ENCODE results near the gene CPPED1. TPM values are rescaled to one million over a fixed set of nuclear protein-coding genes. Genes with fewer than 3 reads are reported as not detected.
"Not testable (repeated sequence)": the region's sequence is repeated elsewhere in the genome, so short reads cannot be mapped to it uniquely, and the experiment has no call there.

CPPED1 gene
- total and polyA plus RNA-seq, 9 donors, result 4.3 to 9.1 (median 6.8) TPM

DNA sequence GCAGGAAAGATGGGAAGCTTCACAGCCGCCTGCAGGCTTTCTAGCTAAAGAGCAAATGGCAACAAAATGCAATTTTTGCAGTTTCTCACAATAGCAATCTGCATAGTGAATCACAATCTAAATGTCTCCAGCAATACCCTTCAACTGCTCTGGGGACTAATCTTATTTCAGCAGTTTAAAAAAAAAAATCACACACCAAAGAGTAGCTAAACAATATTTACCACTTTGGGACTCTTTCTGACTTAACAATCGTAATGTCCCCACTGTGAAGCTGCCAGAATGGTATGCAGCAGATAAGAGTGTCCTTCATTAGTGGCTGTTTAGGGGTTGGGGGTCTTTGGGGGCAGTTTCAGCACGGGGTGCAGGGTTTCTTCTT is 9.8 kb downstream of the CPPED1 start:
- no peak for DNase-seq
- no peaks in the 10 kb centered on the region for H3K36me3 ChIP-seq (ENCODE audit: control insufficient read depth, insufficient read depth, low read length)
- peaks cover 7% of the 10 kb centered on the region for H3K4me1 ChIP-seq (ENCODE audit: control insufficient read depth, insufficient read depth, low read length)
- WGBS (ENCODE audit: insufficient coverage), result 43% methylated on average over 1 of the region's 3 CpGs
- no peak overlapping the region for H3K4me3 ChIP-seq (ENCODE audit: low read length)
- H3K9me3 ChIP-seq (replicated peaks; ENCODE audit: control insufficient read depth, low read depth, low read length), result no peaks in the 10 kb centered on the region
- H3K27me3 ChIP-seq (ENCODE audit: control insufficient read depth, insufficient read depth, low read length), result no peaks in the 10 kb centered on the region
- H3K27ac ChIP-seq (ENCODE audit: low read length), result no peak overlapping the region

DNA sequence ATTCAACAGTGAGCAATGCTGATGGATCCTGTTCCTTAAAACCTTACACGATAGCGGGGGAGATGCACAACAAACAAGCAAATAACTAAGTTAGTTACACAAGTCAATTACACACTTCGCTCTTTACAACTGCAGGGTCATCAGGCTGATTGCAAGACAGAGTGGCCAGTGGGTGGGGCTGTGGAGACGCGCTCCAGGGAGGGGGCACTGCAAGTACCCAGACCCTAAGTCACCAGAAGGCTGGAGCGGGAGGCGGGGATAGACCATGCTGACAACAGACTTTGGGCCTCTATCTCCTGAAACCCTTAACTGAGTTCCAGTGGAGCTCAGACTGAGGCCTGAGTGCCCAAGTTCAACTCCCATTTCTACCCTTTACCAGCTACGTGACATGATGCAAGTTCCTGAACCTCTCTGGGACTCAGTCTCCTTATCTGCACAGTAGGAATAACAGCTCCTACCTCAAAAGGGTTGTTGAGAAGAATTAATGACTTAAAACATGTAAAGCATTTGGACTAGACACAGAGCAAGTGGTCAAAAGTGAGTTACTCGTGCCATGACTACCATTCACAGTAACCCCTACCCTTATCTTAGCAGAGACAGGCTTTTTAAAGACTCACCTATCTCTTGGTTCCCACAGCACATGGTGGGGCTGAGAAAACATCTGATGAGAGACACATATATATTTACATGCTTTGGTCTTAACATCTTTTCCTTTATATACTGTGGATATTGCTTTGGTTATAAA is 10.4 kb downstream of the CPPED1 start:
- peaks cover 7% of the 10 kb centered on the region for H3K4me1 ChIP-seq (ENCODE audit: control insufficient read depth, insufficient read depth, low read length)
- no peak for DNase-seq
- no peak overlapping the region for H3K4me3 ChIP-seq (ENCODE audit: low read length)
- 75% methylated on average over 2 of the region's 9 CpGs for WGBS (ENCODE audit: insufficient coverage)
- H3K27ac ChIP-seq (ENCODE audit: low read length), result no peak overlapping the region
- H3K9me3 ChIP-seq (replicated peaks; ENCODE audit: control insufficient read depth, low read depth, low read length), result no peaks in the 10 kb centered on the region
- no peaks in the 10 kb centered on the region for H3K36me3 ChIP-seq (ENCODE audit: control insufficient read depth, insufficient read depth, low read length)
- H3K27me3 ChIP-seq (ENCODE audit: control insufficient read depth, insufficient read depth, low read length), result no peaks in the 10 kb centered on the region

- not testable (repeated sequence) for H3K27ac ChIP-seq (ENCODE audit: low read length); H3K4me1 ChIP-seq (ENCODE audit: control insufficient read depth, insufficient read depth, low read length); H3K4me3 ChIP-seq (ENCODE audit: low read length); H3K36me3 ChIP-seq (ENCODE audit: control insufficient read depth, insufficient read depth, low read length); H3K9me3 ChIP-seq (replicated peaks; ENCODE audit: control insufficient read depth, low read depth, low read length); H3K27me3 ChIP-seq (ENCODE audit: control insufficient read depth, insufficient read depth, low read length); DNase-seq
- 98% methylated on average over 5 of the region's 5 CpGs for WGBS (ENCODE audit: insufficient coverage)
These were observed 11.2 kb downstream of the CPPED1 start for GRCh38 chr16:12792528-12792927.

DNA sequence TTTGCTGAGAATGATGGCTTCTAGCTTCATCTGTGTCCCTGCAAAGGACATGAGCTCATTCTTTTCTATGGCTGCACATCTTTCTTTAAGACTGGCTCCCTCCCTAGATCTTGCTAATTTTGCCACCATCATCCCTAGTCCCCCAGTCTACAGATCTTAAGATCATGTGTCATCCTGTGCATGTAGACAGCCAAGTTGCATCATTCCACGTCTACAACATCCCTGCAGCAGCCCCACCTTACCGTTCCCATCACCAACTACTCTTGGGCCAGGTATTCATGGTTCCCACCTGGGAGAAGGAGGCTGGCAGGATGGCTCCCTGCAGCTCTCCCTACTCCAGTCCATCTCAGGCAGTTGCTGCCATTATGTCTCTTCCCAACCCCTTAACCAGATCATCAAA is 12.3 kb downstream of the CPPED1 start:
- H3K27me3 ChIP-seq (ENCODE audit: control insufficient read depth, insufficient read depth, low read length), result no peaks in the 10 kb centered on the region
- no peaks in the 10 kb centered on the region for H3K36me3 ChIP-seq (ENCODE audit: control insufficient read depth, insufficient read depth, low read length)
- peaks cover 7% of the 10 kb centered on the region for H3K4me1 ChIP-seq (ENCODE audit: control insufficient read depth, insufficient read depth, low read length)
- no peak for DNase-seq
- 94% methylated on average over 2 of the region's 2 CpGs for WGBS (ENCODE audit: insufficient coverage)
- H3K4me3 ChIP-seq (ENCODE audit: low read length), result no peak overlapping the region
- no peak overlapping the region for H3K27ac ChIP-seq (ENCODE audit: low read length)
- no peaks in the 10 kb centered on the region for H3K9me3 ChIP-seq (replicated peaks; ENCODE audit: control insufficient read depth, low read depth, low read length)

GRCh38 chr16:12788758-12789157 is 14.9 kb downstream of the CPPED1 start:
- Histone ChIP-seq H3K4me3 (ENCODE audit: low read length) (no peak overlapping the region), H3K27me3 (ENCODE audit: control insufficient read depth, insufficient read depth, low read length) (no peaks in the 10 kb centered on the region), H3K9me3 (replicated peaks; ENCODE audit: control insufficient read depth, low read depth, low read length) (no peaks in the 10 kb centered on the region), H3K36me3 (ENCODE audit: control insufficient read depth, insufficient read depth, low read length) (no peaks in the 10 kb centered on the region), H3K27ac (ENCODE audit: low read length) (no peak overlapping the region), H3K4me1 (ENCODE audit: control insufficient read depth, insufficient read depth, low read length) (no peaks in the 10 kb centered on the region)
- DNase-seq, result no peak
- WGBS (ENCODE audit: insufficient coverage), result 39% methylated on average over 3 of the region's 7 CpGs

DNA sequence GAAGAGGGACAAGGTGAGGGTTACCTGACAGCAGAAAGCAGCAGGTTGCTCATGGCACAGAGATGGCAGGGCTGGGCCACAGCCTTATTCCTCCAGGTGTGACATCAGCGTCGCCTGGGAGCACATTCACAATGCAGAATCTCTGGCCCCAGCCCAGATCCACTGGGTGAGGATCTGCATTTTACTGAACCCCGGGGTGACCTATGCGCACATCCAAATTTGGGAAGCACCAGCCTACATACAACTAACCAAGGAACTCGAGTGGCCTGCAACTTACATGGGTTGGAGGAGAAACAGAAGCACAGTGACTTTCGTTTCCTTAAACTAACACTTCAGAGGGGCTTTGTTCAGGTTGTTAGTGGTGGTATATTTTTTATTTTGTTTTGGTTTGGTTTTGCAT is 17.6 kb downstream of the CPPED1 start:
- Histone ChIP-seq H3K27me3 (ENCODE audit: control insufficient read depth, insufficient read depth, low read length) (no peaks in the 10 kb centered on the region), H3K4me1 (ENCODE audit: control insufficient read depth, insufficient read depth, low read length) (no peaks in the 10 kb centered on the region), H3K36me3 (ENCODE audit: control insufficient read depth, insufficient read depth, low read length) (no peaks in the 10 kb centered on the region), H3K9me3 (replicated peaks; ENCODE audit: control insufficient read depth, low read depth, low read length) (no peaks in the 10 kb centered on the region), H3K27ac (ENCODE audit: low read length) (no peak overlapping the region), H3K4me3 (ENCODE audit: low read length) (no peak overlapping the region)
- no peak for DNase-seq
- WGBS (ENCODE audit: insufficient coverage), result 100% methylated on average over 2 of the region's 6 CpGs

DNA sequence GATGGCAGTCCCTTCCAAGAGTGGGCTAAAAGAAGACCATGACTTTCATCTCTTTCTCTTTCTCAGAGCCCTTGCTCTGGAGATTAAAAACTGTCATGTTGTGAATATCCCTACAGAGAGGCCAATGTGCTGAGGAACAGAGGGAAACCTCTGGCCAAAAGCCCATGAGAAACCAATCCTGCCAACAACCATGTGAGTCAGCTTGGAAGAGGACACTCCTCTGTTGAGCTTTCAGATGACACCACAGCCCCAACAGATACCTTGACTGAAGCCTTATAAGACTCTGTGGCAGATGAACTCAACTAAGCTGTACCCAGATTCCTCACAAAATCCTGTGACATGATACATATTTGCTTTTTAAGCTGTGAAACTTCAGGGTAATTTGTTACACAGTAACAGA is 19.6 kb downstream of the CPPED1 start:
- Histone ChIP-seq H3K36me3 (ENCODE audit: control insufficient read depth, insufficient read depth, low read length) (peaks cover 4% of the 10 kb centered on the region), H3K27ac (ENCODE audit: low read length) (no peak overlapping the region), H3K4me3 (ENCODE audit: low read length) (no peak overlapping the region), H3K27me3 (ENCODE audit: control insufficient read depth, insufficient read depth, low read length) (no peaks in the 10 kb centered on the region), H3K9me3 (replicated peaks; ENCODE audit: control insufficient read depth, low read depth, low read length) (no peaks in the 10 kb centered on the region), H3K4me1 (ENCODE audit: control insufficient read depth, insufficient read depth, low read length) (no peaks in the 10 kb centered on the region)
- DNase-seq, result no peak

DNA sequence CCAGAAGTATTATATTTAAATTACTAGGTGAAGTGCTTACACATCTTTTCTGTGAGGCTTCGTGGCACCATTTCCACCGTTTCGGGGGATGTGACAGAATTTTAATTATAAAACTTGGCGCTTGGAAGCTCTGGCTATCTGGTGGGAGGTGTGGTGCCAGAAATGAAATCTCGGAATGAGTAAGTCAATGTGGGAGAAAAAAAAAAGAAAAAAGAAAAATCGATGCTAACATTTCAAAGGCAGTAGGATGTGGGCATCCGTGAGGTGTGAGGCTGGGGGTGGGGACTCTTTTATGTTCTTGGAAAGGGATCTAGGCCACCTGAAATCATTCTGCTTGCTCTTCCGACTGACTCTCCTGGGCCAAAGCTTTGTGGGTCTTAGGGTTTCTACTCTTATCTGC is 21.9 kb downstream of the CPPED1 start:
- no peaks in the 10 kb centered on the region for H3K4me1 ChIP-seq (ENCODE audit: control insufficient read depth, insufficient read depth, low read length)
- peaks cover 4% of the 10 kb centered on the region for H3K36me3 ChIP-seq (ENCODE audit: control insufficient read depth, insufficient read depth, low read length)
- WGBS (ENCODE audit: insufficient coverage), result 77% methylated on average over 7 of the region's 8 CpGs
- H3K27me3 ChIP-seq (ENCODE audit: control insufficient read depth, insufficient read depth, low read length), result no peaks in the 10 kb centered on the region
- H3K9me3 ChIP-seq (replicated peaks; ENCODE audit: control insufficient read depth, low read depth, low read length), result no peaks in the 10 kb centered on the region
- no peak overlapping the region for H3K27ac ChIP-seq (ENCODE audit: low read length)
- no peak overlapping the region for H3K4me3 ChIP-seq (ENCODE audit: low read length)
- DNase-seq, result no peak

DNA sequence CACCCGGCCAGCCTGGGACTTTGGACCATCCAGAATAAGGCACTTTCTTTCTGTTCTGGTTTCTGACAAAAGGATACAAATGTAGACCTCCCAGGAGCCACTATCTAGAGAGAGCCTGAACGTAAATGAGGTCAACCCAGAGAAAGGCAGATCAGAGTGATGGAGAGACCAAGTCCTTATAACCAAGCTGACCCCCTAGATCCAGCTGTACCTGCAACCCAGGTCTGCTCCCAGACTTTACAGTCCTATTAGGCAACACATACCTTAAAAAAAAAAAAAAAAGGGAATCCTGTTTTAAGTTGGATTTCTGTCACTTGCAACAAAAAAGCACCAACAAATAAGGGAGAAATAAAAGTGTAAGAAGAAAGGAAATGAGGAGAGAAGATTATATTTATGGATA is 23.2 kb downstream of the CPPED1 start:
- no CpG with 5 or more reads among the region's 2 CpGs for WGBS (ENCODE audit: insufficient coverage)
- DNase-seq, result no peak
- H3K36me3 ChIP-seq (ENCODE audit: control insufficient read depth, insufficient read depth, low read length), result peaks cover 4% of the 10 kb centered on the region
- H3K4me1 ChIP-seq (ENCODE audit: control insufficient read depth, insufficient read depth, low read length), result no peaks in the 10 kb centered on the region
- no peak overlapping the region for H3K4me3 ChIP-seq (ENCODE audit: low read length)
- H3K27ac ChIP-seq (ENCODE audit: low read length), result no peak overlapping the region
- no peaks in the 10 kb centered on the region for H3K9me3 ChIP-seq (replicated peaks; ENCODE audit: control insufficient read depth, low read depth, low read length)
- H3K27me3 ChIP-seq (ENCODE audit: control insufficient read depth, insufficient read depth, low read length), result no peaks in the 10 kb centered on the region

GRCh38 chr16:12778726-12779125 is 25.0 kb downstream of the CPPED1 start:
- H3K36me3 ChIP-seq (ENCODE audit: control insufficient read depth, insufficient read depth, low read length), result peaks cover 4% of the 10 kb centered on the region
- H3K4me1 ChIP-seq (ENCODE audit: control insufficient read depth, insufficient read depth, low read length), result no peaks in the 10 kb centered on the region
- H3K27ac ChIP-seq (ENCODE audit: low read length), result no peak overlapping the region
- H3K4me3 ChIP-seq (ENCODE audit: low read length), result no peak overlapping the region
- H3K9me3 ChIP-seq (replicated peaks; ENCODE audit: control insufficient read depth, low read depth, low read length), result no peaks in the 10 kb centered on the region
- no peak for DNase-seq
- H3K27me3 ChIP-seq (ENCODE audit: control insufficient read depth, insufficient read depth, low read length), result no peaks in the 10 kb centered on the region
- WGBS (ENCODE audit: insufficient coverage), result no CpG with 5 or more reads among the region's 2 CpGs

GRCh38 chr16:12775656-12776236 is 27.9 kb downstream of the CPPED1 start:
- no peaks in the 10 kb centered on the region for H3K4me1 ChIP-seq (ENCODE audit: control insufficient read depth, insufficient read depth, low read length)
- H3K27ac ChIP-seq (ENCODE audit: low read length), result no peak overlapping the region
- WGBS (ENCODE audit: insufficient coverage), result 84% methylated on average over 2 of the region's 4 CpGs
- H3K9me3 ChIP-seq (replicated peaks; ENCODE audit: control insufficient read depth, low read depth, low read length), result no peaks in the 10 kb centered on the region
- H3K27me3 ChIP-seq (ENCODE audit: control insufficient read depth, insufficient read depth, low read length), result no peaks in the 10 kb centered on the region
- no peak for DNase-seq
- H3K4me3 ChIP-seq (ENCODE audit: low read length), result no peak overlapping the region
- peaks cover 4% of the 10 kb centered on the region for H3K36me3 ChIP-seq (ENCODE audit: control insufficient read depth, insufficient read depth, low read length)
